CD4-positive, alpha-beta T cell treated with Interleukin-6 at 100 ng/mL for 8 hours (primary cell): ENCODE data around the gene GCGR.

Source experiments
- DNase-seq: peaks from one replicate; pipeline ENCODE4 v3.0.0-alpha.2; 2020; ENCODE audit warnings: mixed read lengths, low spot score

The GCGR gene

DNA sequence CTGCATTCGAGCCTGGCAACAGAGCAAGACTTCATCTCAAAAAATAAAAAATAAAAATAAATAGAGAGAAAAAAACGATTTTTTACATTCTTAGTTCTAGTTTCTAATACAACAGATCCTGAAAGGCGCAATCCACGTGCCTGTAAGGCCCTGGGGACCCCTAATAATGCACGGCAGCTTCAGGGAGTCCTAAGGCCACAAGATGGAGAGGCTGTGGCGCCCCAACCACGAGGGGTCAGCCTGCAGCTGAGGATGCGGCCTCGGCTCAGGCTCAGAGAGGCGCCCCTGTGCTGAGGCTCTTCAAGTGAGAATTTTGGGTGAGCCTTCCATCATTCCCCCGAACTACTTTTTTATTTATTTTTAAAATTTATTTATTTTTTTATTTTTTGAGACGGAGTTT lies 45.5 kb downstream of the GCGR start:
- no peak for DNase-seq

DNA sequence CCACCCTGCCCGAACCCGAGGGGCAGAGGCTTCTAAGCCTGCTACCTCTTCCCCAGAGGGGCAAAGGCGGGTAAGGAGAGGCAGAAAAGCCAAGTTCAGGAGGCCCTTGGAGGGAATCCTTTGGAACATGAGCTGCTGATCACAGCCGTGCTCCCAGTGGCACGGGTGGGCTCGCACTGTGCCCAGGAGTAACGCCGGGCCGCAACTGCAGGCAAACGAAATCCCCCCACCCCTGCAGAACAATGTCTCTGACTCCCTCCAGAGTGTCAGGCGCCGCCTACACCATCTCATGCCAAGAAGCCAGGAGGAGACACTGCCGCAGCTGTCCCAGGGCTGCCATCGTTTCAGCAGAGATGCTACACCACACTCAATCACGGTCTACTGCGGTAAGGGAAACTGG lies 47.5 kb downstream of the GCGR start:
- no peak for DNase-seq

DNA sequence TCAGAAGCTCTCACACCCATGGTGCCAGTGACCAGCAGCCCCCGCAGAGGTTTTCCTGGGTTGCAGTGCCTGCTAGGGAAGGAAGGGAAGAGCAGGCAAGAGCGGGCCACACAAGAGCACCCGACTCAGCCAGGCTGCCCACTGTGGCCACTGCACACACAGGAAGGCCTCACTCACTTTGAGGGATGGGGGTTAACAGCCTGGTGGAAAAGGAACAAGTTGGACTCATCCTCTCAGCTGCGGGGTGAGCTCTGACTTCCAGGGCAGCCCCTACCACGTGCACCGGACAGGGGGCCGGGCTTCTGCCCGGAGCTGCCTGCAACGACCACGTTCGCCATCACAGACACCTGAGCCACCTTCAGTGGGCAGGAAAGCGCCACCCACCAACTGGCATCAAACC lies 48.3 kb downstream of the GCGR start:
- no peak for DNase-seq

DNA sequence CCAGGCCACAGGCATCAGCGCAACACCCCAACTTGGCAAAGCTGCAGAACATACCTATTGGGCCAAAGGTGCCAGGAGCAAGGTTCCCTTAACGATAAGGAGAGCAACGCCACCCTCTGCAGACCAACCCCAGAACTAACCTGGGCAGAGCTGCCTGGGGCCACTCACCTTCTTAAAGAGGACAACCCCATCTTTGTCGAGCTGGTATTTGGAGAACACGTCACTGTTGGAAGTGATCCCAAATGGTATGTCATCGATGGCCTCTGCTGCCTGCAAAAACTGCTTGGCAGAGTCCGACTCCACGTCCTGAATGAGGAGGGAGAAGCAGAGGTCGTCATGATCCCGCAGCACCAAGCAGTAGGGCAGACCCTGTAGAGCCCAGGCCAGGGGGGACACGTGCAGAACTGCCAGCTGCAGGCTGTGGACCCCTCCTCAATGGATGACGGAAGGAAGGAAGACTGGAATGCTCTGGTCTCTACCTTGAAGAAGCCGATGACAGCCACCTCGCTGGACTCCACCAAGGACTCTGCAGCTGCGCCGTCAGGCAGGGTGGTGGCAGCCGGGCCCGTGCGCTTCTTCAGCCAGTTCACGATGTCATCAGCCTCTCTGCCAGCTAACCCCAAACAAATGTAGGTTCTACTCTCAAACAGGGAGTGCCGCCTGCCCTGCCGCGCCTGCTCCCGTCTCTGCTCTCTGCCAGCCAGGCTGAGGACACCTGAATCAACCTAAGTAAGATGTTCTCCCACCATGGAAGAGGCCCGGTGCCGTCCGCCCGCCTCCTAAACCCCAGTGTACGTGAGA lies 51.2 kb downstream of the GCGR start:
- DNase-seq, result no peak

DNA sequence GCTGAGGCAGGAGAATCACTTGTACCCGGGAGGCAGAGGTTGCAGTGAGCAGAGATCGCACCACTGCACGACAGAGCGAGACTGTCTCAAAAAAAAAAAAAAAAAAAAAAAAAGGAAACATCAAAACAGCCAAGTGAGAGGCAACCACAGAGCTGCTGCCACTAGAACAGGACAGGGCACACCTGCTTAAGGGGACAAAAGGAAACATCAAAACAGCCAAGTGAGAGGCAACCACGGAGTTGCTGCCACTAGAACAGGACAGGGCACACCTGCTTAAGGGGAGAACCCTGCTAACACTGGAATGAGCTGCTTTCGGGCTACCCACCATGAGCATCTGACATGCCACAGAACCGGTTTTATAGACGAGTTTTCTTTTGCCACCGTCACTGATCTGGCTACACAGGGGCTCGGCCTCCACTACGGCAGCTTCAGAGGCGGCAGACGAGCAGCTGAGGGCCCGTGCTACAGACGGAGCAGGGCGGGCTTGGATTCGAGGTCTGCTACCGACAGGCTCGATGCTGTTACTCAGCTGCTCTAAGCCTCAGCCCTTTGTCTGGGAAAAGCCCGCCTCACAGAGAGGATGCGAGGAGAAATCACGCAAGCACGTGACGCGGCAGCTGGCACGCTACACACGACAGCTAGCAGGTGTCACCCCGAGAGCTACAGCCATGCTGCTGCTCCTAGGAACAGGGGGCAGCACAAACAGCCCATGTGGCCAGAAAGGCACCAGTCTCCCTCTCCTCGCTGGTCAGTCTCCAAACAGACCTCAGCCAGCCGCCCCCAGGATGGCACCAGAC lies 54.4 kb downstream of the GCGR start:
- no peak for DNase-seq

DNA sequence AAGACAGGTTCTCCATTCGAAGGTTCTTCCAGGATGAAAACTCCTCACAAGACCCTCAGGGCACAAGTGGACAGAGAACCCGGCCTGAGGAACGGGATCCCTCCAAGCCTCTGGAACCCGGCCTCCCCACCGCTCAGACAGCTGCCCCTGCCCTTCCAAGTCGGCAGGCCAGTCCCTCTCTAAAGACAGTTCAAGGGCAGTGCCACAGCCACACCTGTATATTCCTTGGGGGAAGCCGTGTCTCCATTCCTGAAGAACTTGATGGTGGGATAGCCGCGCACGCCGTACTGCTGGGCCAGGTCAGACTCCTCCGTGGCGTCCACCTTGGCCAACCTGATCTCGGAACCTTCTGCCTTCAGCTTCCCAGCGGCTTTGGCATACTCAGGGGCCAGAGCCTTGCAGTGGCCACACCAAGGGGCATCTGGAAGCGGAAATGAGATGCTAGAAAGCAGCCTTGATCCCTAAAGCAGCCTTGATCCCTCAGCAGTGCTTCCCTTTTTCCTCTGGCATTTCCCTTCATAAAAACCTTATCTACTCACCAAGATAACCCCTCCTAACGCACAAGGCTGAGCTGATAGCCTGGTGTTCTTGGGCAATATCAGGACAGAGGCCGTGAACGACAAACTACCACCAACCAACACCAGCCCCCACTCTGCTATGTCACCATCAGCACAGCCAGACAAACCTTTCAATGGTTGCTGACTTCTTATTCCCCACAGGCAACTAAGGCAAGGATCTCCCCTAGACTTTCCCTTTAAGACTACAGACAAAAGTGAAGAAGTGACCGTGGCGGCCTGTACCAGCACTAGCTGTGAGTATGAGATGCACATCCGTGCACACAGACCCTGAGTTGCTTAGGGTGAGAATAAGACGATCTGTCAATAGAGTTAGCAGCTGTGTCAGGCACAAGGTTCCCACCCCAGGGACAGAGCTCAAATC lies 55.3 kb downstream of the GCGR start:
- no peak for DNase-seq

DNA sequence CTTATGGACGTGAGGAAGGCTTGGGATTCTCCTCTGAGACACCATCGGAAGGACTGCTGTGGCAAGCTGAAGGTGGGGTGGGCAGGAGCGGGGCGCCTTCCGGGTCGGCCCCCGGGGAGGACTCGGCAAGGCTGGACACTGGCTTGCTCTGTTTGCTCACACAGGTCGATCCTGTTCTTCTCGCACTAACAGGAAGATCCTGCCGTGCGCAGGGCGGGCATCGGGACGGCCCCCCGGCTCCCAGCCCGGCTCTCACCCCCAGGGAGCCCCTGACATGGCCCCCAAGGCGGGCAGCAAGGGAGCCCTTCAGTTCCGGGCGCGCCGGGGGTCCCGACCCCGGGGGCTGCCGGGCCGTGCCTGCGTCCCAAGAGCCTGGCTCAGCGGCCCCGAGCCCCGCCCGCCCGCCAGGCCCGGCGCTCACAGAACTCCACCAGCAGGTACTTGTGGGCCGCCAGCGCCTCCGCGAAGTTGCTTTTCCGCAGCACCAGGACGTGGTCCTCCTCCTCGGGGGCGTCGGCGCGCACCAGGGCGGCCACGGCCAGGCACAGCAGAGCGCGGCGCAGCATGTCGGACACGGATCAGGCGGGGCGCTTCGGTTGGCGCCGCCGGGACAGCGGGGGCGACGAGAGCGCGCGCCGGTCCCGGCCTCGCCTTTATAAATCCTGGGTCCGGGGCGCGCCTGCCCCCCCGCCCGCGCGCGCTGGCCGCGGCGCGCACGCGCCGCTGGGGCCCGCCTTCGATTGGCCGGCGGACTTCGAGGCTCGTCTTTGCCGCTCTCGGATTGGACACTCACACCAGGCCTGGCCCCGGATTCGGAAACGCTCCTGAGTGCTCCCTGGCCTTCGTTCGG lies 56.2 kb downstream of the GCGR start, which contains the start of gene P4HB:
P4HB (minus strand) TSS at position 630 of the 850 bp plus-strand sequence; CDS start at position 566, 64 bp downstream.
- no peak for DNase-seq

DNA sequence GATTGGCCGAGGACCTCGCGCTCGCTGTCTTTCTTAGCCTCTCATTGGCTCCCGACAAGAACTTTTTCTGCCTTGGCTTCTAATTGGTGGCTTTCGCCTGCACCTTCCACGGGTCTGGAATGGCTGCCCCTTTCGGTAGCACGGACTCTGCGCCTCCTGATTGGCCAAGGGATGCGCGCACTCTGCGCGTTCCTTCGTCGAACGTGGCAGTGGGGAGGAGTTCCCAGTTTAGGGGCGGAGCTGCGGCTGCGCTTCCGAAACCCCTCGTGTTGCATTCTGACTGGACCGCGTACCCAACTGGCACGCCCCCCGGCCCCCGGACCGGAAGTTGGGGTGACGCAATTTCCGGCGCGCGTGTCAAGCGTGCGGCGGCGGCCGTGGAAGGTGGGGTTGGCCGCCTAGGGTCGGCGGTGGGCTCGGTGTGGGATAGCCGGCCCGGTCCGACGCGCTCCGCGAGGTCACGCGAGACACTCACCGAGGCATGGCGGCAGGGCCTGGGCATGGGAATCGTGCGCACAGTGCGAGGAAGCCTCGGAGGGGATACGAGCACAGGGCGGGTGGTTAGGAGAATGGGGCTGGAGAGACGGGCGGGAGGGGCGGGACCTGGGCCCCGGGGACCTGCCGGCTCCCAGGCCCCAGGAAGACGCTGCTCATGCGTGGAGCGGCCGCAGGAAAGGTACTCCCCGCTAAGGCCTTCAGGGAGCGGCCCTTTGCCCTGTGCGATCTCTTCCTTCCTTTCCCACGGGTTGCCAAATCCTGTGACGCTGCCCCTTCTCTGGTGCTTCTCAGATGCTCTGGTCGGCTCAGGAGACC lies 57.0 kb downstream of the GCGR start:
- DNase-seq, result peak; percentile 100

DNA sequence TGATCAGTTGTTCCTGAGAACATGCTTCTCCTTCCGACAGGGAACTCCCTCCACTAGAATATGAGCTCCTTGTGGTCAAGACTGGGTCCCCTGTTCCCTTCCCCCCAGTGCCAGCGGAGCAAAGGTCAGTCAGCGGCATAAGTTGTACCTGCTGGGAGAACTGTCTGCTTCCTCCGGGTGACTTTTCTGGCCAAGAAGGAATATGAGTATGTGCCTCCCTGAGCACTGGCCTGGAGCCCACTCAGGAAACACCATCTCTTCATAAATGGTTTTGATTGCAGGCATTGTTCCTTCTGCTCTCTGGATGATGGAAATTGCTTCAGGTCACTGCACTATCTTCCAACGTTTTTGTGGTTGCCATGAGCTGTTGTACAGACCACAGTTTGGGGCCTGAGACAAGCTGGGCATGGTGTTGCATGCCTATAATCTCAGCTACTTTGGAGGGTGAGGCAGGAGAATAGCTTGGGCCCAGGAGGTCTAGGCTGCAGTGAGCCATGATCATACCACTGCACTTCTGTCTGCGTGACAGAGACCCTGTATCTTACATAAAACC lies 59.2 kb downstream of the GCGR start:
- no peak for DNase-seq
